ENCODE data around the gene CARHSP1.
A peak's percentile ranks its signal among the peaks of the same experiment; 100 is the strongest.

The CARHSP1 gene

DNA sequence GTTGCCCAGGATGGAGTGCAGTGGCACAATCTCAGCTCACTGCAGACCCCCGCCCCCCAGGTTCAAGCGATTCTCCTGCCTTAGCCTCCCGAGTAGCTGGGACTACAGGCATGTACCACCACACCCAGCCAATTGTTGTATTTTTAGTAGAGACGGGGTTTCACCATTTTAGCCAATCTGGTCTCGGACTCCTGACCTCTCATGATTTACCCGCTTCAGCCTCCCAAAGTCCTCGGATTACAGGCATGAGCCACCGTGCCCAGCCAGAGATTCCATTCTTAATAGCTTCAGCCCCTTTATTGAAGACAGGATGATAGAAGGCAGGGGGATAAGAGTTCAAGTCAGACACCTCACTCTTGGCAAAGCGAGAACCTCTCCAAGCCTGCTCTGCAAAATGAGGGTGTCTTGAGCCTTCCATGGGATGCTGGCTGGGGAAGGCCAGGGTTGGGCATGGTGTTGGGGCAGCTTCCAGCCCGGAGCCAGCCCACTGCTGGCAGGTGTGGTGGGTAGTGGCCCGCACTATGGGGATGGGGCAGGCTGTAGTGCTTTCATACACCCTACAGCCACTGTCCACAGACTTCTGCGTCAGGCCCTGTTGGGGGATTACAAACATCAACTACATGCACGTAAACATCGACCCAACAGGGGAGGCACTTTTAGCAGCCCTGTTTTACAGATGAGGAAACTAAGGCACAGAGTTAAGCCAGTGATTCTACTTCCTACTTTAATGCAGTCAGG lies 3.5 kb downstream of the CARHSP1 start:
- Histone ChIP-seq H3K4me3 (peak overlapping the region in 8 of 10 experiments; percentile 70 to 94 (median 78); a peak in 15 of 20 replicates), H3K9me3 (replicated peaks in 1 of 11) (no peaks in the 10 kb centered on the region), H3K27ac (peak overlapping the region in 9 of 11 experiments; percentile 13 to 95 (median 90); a peak in 15 of 22 replicates), H4K20me1 (peaks cover 61 to 80% (median 72%) of the 10 kb centered on the region in 11 experiments), H3K27me3 (no peaks in the 10 kb centered on the region), H3K4me1 (peaks cover 70 to 81% (median 75%) of the 10 kb centered on the region in 10 experiments), H3K9ac (peak overlapping the region; percentile 22 to 94 (median 90); a peak in 19 of 22 replicates), H3K4me2 (peak overlapping the region; percentile 94 to 100 (median 99)), H3K36me3 (peaks cover 0 to 48% (median 16%) of the 10 kb centered on the region in 11 experiments; a peak in 11 of 22 replicates)
- no peak for TF ChIP-seq Cebpa-rat (IDR thresholded peaks at IDR 0.05)

DNA sequence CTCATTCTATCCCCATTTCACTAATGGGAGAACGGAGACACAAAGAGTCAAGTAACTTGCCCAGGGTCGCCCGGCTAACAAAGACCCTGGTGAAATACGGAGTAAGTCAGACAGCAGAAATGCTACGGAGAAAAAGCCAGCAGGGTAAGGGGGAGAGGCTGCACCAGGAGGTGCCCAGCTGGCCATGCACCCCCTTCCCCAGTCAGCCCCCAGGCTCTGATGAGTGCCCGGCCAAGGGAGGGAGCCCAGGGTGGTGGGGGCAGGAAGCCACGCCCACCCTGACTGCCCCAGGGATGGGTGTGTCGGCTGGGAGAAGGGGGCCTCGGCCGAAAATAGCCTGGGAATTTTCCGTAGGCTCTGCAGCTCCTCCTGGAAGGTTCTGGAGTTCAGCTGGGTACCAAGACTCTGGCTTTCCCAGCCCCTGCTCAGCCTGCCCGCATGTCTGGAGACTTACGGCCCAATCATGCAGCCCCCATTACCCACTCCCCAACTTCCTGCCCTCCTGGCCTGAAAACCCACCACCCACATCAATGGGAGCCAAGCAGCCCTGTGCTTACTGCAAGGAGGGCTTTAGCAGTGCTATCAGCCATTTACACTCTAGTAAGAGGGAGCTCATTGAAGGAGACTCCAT lies 4.2 kb downstream of the CARHSP1 start:
- Histone ChIP-seq H3K9me3 (replicated peaks in 1 of 11) (no peaks in the 10 kb centered on the region), H3K4me3 (peak overlapping the region in 8 of 10 experiments; percentile 43 to 94 (median 74); a peak in 17 of 20 replicates), H3K9ac (peak overlapping the region; percentile 22 to 94 (median 90); a peak in 21 of 22 replicates), H3K36me3 (peaks cover 0 to 55% (median 21%) of the 10 kb centered on the region in 11 experiments; a peak in 13 of 22 replicates), H4K20me1 (peaks cover 68 to 87% (median 79%) of the 10 kb centered on the region in 11 experiments), H3K27ac (peak overlapping the region in 9 of 11 experiments; percentile 13 to 95 (median 84); a peak in 17 of 22 replicates), H3K4me1 (peaks cover 62 to 81% (median 74%) of the 10 kb centered on the region in 10 experiments), H3K27me3 (no peaks in the 10 kb centered on the region), H3K4me2 (peak overlapping the region; percentile 94 to 100 (median 99))
- no peak for TF ChIP-seq Cebpa-rat (IDR thresholded peaks at IDR 0.05)

DNA sequence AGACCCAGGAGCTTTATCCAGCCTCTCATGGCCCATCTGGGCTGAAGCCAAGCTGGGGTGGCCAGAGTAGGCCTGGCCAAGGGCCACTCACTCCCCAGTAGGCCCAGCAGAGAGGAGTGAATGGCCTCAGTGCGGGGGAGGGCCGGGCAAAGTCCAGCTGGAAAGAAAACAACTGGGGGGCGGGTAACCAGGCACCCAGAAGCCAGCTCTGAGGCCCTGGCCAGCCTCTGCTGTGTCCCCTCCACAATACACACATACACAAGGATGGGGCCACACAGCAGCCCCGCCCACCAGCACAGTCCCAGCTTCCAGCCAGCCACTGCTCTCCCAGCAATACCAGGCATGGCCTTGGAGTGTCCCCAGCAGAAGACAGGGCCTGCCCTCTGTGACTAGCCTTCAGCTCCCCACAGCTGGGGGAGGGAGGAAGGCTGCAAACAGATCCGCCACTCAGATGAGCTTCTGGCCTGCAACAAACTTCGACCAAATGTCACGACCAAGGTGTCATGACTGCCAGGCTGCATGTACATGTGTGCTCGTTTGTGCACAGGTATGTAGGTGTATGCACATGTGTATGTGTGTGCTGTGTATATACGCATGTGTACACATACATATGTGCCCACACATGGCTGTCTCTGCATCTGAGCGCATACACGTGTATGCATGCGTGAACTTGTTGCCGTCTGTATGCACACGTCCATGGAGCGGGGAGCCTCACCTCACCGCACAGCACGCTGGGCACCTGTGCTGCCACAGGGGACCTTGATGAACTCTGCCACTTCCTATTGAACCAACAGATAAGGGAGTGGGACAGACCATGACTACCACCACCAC lies 5.0 kb downstream of the CARHSP1 start:
- H3K36me3 ChIP-seq = peaks cover 4 to 63% (median 28%) of the 10 kb centered on the region in 11 experiments
- H3K9me3 ChIP-seq (replicated peaks in 1 of 11) = no peaks in the 10 kb centered on the region
- H3K4me1 ChIP-seq = peaks cover 58 to 84% (median 77%) of the 10 kb centered on the region in 10 experiments
- H3K4me3 ChIP-seq = peak overlapping the region in 8 of 10 experiments; percentile 43 to 94 (median 74); a peak in 10 of 20 replicates
- H3K4me2 ChIP-seq = peak overlapping the region; percentile 94 to 100 (median 99)
- no peak for TF ChIP-seq Cebpa-rat (IDR thresholded peaks at IDR 0.05)
- peak overlapping the region in 9 of 11 experiments; percentile 11 to 95 (median 84); a peak in 15 of 22 replicates for H3K27ac ChIP-seq
- H4K20me1 ChIP-seq = peaks cover 76 to 95% (median 87%) of the 10 kb centered on the region in 11 experiments
- no peaks in the 10 kb centered on the region for H3K27me3 ChIP-seq
- H3K9ac ChIP-seq = peak overlapping the region in 9 of 11 experiments; percentile 81 to 94 (median 91); a peak in 18 of 22 replicates

DNA sequence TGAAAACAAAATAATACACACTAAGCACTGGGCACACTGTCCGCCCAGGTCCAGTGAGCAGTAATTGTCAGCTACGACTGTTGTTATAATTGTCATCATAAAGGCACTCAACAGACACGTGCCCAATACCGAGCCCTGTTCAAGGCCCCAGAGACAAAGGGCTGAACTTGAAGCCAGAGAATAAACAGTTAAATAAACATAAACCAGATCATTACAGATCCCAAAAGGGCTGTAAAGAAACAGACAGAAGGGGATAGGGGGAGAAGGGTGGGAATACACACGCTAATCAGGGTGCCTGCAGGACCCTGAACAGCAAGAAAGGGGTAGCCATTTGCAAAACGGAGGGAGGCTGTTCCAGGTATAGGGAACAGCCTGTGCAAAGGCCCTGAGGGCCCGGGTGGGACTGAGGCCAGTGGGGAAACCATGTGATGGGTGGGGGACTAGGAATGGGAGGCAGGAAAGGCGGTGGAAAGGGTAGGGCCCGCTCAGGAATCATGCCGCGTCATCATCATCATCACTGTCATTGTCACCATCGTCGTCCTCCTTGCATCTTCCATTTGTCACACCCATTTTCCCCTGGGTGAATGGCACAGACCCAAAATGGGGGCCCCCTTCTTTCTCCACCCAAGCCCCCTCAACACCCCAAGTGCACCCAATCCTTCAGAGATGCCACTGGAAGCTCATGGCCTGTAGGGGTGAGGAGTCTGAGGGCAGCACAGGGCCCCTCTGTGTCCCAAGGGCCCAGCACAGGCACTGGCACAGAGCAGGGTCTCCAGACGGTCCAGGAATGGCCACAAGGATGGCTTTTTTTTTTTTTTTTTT lies 6.3 kb downstream of the CARHSP1 start:
- peaks cover 14 to 75% (median 41%) of the 10 kb centered on the region in 11 experiments for H3K36me3 ChIP-seq
- H4K20me1 ChIP-seq = peaks cover 82 to 100% (median 96%) of the 10 kb centered on the region in 11 experiments
- H3K27me3 ChIP-seq = no peaks in the 10 kb centered on the region
- H3K4me3 ChIP-seq = no peak overlapping the region
- H3K4me1 ChIP-seq = peaks cover 67 to 97% (median 90%) of the 10 kb centered on the region in 10 experiments
- TF ChIP-seq Cebpa-rat (IDR thresholded peaks at IDR 0.05) = no peak
- peak overlapping the region; percentile 94 to 100 (median 99); a peak in 19 of 22 replicates for H3K4me2 ChIP-seq
- peak overlapping the region in 7 of 11 experiments; percentile 10 to 95 (median 22); a peak in 8 of 22 replicates for H3K27ac ChIP-seq
- H3K9ac ChIP-seq = peak overlapping the region in 4 of 11 experiments; percentile 9 to 94 (median 21); a peak in 3 of 22 replicates
- H3K9me3 ChIP-seq (replicated peaks in 1 of 11) = no peaks in the 10 kb centered on the region

DNA sequence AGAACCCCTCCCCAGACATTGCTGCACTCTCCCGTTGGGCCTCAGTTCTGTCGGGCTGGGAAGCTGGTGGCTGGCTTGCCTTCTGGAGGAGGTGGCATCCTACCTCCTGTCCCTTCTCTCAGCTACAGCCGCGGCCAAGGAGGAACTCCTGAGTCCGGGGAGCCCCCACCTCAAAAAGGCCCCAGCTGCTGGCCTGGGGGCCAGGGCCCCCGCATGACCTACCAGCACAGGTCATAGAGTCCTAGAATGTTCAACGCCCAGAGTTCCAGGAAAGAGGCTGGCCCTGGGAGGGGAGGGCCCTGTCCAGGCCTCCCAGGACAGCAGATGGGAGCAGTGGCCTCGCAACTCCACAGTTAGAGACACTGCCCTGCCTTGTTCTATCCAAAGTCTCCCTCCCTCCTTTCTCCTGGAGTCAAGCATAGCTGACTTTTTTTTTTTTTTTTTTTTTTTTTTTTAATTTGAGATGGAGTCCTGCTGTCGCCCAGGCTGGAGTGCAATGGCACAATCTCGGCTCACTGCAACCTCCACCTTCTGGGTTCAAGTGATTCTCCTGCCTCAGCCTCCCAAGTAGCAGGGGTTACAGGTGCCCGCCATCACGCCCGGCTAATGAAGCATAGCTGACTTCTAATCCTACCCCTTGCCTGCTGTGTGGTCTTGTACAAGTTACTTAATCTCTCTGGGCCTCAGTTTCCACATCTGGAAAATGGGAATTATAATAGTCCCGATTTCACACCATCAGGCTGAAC lies 7.1 kb downstream of the CARHSP1 start:
- no peak overlapping the region for H3K4me3 ChIP-seq
- H4K20me1 ChIP-seq = peaks cover 82 to 100% (median 93%) of the 10 kb centered on the region in 11 experiments
- H3K4me1 ChIP-seq = peaks cover 70 to 100% (median 98%) of the 10 kb centered on the region in 10 experiments
- no peaks in the 10 kb centered on the region for H3K9me3 ChIP-seq (replicated peaks in 1 of 11)
- H3K36me3 ChIP-seq = peaks cover 14 to 81% (median 45%) of the 10 kb centered on the region in 11 experiments
- H3K9ac ChIP-seq = peak overlapping the region in 8 of 11 experiments; percentile 5 to 60 (median 36); a peak in 9 of 22 replicates
- peak overlapping the region; percentile 29 to 100 (median 99); a peak in 20 of 22 replicates for H3K4me2 ChIP-seq
- no peaks in the 10 kb centered on the region for H3K27me3 ChIP-seq
- no peak for TF ChIP-seq Cebpa-rat (IDR thresholded peaks at IDR 0.05)
- peak overlapping the region in 9 of 11 experiments; percentile 25 to 95 (median 42); a peak in 13 of 22 replicates for H3K27ac ChIP-seq

DNA sequence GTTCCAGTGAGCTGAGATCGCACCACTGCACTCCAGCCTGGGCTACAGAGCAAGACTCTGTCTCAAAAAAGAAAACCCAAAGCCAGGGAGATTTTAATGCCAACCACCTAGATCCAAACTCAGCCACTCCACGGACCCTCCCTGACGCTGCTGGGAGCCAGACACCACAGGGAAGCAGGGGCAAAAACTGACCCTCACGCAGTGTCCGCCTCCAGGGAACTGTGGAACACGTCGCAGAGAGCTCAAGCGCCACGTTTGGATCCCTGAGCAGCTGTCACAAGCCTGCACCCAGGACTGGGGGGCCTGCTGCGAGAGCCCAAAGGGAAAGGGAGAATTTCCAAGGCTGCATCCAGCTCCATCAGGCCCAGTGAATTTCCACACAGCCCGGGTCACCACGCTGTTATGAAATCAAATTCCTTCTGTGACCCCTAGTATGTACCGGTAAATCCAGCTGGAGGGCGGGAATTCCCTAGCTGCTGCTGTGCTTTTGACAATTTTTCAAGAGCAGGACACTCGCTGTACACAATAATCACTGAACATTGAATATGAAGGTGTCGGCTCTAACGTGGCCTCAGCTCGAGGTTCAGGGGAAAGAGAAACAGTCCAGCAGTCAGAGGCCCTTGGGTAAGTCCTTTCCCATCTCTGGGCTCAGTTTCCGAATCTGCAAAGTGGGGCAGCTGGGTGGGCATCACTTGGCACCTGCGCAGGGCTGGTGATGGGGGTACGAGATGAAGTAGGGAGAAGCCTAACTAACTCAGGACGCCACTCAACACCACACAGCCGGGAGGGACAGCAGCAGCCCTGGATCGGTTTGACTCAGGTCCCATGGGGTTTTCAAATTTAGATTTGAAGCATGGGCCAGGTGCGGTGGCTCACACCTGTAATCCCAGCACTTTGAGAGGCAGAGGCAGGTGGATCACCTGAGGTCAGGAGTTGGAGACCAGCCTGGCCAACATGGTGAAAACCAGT lies 8.6 kb downstream of the CARHSP1 start:
- Histone ChIP-seq H3K9ac (peak overlapping the region in 8 of 11 experiments; percentile 11 to 53 (median 30); a peak in 10 of 22 replicates), H3K4me2 (peak overlapping the region in 10 of 11 experiments; percentile 23 to 100 (median 99); a peak in 18 of 22 replicates), H3K27ac (peak overlapping the region in 7 of 11 experiments; percentile 7 to 62 (median 32); a peak in 10 of 22 replicates), H3K4me1 (peaks cover 69 to 100% (median 100%) of the 10 kb centered on the region in 10 experiments), H3K27me3 (no peaks in the 10 kb centered on the region), H3K4me3 (no peak overlapping the region), H4K20me1 (peaks cover 69 to 100% (median 92%) of the 10 kb centered on the region in 11 experiments), H3K36me3 (peaks cover 23 to 86% (median 58%) of the 10 kb centered on the region in 11 experiments), H3K9me3 (replicated peaks in 1 of 11) (no peaks in the 10 kb centered on the region)
- TF ChIP-seq Cebpa-rat (IDR thresholded peaks at IDR 0.05) = no peak

All from BLaER1 treated with 17β-estradiol and CSF1 and Interleukin-3, amounts not matched to agents 10 nM and 100 nM (cell line).